ENCODE data around the gene EME1. TPM values are rescaled to one million over a fixed set of nuclear protein-coding genes. Genes with fewer than 3 reads are reported as not detected.

Gene EME1
- total RNA-seq, 2 donors from 2014 or later: 3.9 TPM; not detected in 1

GRCh38 chr17:50428831-50429424 is 55.9 kb downstream of the EME1 start:
- H3K27ac ChIP-seq: no peak overlapping the region
- no peaks in the 10 kb centered on the region for H3K9me3 ChIP-seq
- DNase-seq (ENCODE audit: low spot score): no peak
- no peaks in the 10 kb centered on the region for H3K36me3 ChIP-seq
- ATAC-seq (ENCODE audit: insufficient number of reproducible peaks, low FRiP score, low read depth): no peak
- peaks cover 10 to 27% of the 10 kb centered on the region in 2 donors for H3K4me1 ChIP-seq (ENCODE audit: control insufficient read depth in 1 of 2, low read depth in 2 of 2)
- no peak for TF ChIP-seq CTCF (IDR thresholded peaks at IDR 0.05)
- H3K27me3 ChIP-seq (replicated peaks; ENCODE audit: insufficient read depth): no peaks in the 10 kb centered on the region
- no peak overlapping the region for H3K4me3 ChIP-seq

GRCh38 chr17:50429793-50430192 is 56.8 kb downstream of the EME1 start:
- Histone ChIP-seq H3K4me1 (ENCODE audit: control insufficient read depth in 1 of 2, low read depth in 2 of 2) (peaks cover 8 to 27% of the 10 kb centered on the region in 2 donors), H3K36me3 (no peaks in the 10 kb centered on the region), H3K27ac (no peak overlapping the region), H3K9me3 (no peaks in the 10 kb centered on the region), H3K27me3 (replicated peaks; ENCODE audit: insufficient read depth) (no peaks in the 10 kb centered on the region), H3K4me3 (no peak overlapping the region)
- no peak for TF ChIP-seq CTCF (IDR thresholded peaks at IDR 0.05)
- no peak for DNase-seq (ENCODE audit: low spot score)
- no peak for ATAC-seq (ENCODE audit: insufficient number of reproducible peaks, low FRiP score, low read depth)

Other genes starting within 250 kb of the EME1 start
- gene SAMD14, start 243.1 kb upstream of the EME1 start, total RNA-seq: 10 to 100 TPM in 1 of 2 donors, 1 to 10 TPM in 1; 9.7 to 11.5 TPM
- gene PPP1R9B, start 222.6 kb upstream of the EME1 start, total RNA-seq: 10 to 100 TPM; 53.3 to 67.1 TPM
- gene SGCA, start 207.2 kb upstream of the EME1 start, total RNA-seq: 100 to 1,000 TPM in 1 of 2 donors, 10 to 100 TPM in 1; 95.5 to 158 TPM
- gene COL1A1, start 171.6 kb upstream of the EME1 start, total RNA-seq: 100 to 1,000 TPM; 261 to 270 TPM
- gene TMEM92, start 98.8 kb upstream of the EME1 start, total RNA-seq: 1 to 10 TPM in 1 of 2 donors, under 1 TPM in 1; 0.28 to 1.4 TPM
- gene XYLT2, start 27.1 kb upstream of the EME1 start, total RNA-seq: 10 to 100 TPM; 17.6 to 26.4 TPM
- gene MRPL27, start within 50 bp of the EME1 start, total RNA-seq: 10 to 100 TPM; 17.1 to 42.9 TPM
- 10 to 100 TPM; 55.6 to 96.4 TPM for gene LRRC59, start 24.3 kb downstream of the EME1 start, total RNA-seq
- gene ACSF2, start 53.0 kb downstream of the EME1 start, total RNA-seq: 10 to 100 TPM; 11.1 to 41.6 TPM
- not detected for gene CHAD, start 95.7 kb downstream of the EME1 start, total RNA-seq
- gene RSAD1, start 105.6 kb downstream of the EME1 start, total RNA-seq: 10 to 100 TPM; 21.4 to 35.3 TPM
- gene MYCBPAP, start 135.2 kb downstream of the EME1 start, total RNA-seq: under 1 TPM; 0.56 to 0.68 TPM
- 1 to 10 TPM in 1 of 2 donors, not detected in 1; 1.4 TPM for gene EPN3, start 159.5 kb downstream of the EME1 start, total RNA-seq
- gene SPATA20, start 173.9 kb downstream of the EME1 start, total RNA-seq: 100 to 1,000 TPM in 1 of 2 donors, 10 to 100 TPM in 1; 82.8 to 118 TPM
- gene CACNA1G, start 187.5 kb downstream of the EME1 start, total RNA-seq: 1 to 10 TPM in 1 of 2 donors, under 1 TPM in 1; 0.27 to 2.3 TPM

Data from thoracic aorta (tissue), 2 donors.